Neuronal stem cell (in vitro differentiated cells): ENCODE results near the gene PAFAH2.

ENCODE experiments used
- DNase-seq: peaks from one replicate; pipeline ENCODE4 v3.0.0-alpha.2; 2013; ENCODE audit warnings: low spot score
- H2AFZ ChIP-seq: one replicate; pipeline ENCODE4 v1.6.1; 2013; ENCODE audit warnings: mild to moderate bottlenecking, low read length, inconsistent platforms
- H2AK5ac ChIP-seq: 2 replicates; pipeline ENCODE4 v1.6.1; 2013; ENCODE audit warnings: low read depth, mild to moderate bottlenecking, inconsistent platforms, low read length, moderate library complexity, mixed read lengths
- H2BK120ac ChIP-seq: 2 replicates; pipeline ENCODE4 v1.6.1; 2013; ENCODE audit warnings: low read depth, mild to moderate bottlenecking, inconsistent platforms, low read length, moderate library complexity, mixed read lengths
- H2BK12ac ChIP-seq: one replicate; pipeline ENCODE4 v1.6.1; 2013; ENCODE audit warnings: low read length, inconsistent platforms
- H2BK15ac ChIP-seq: 2 replicates; pipeline ENCODE4 v1.6.1; 2013; ENCODE audit warnings: mild to moderate bottlenecking, low read length, inconsistent platforms, mixed read lengths
- H2BK5ac ChIP-seq: one replicate; pipeline ENCODE4 v1.6.1; 2013; ENCODE audit warnings: inconsistent platforms, mild to moderate bottlenecking, low read length, moderate library complexity
- H3K14ac ChIP-seq: one replicate; pipeline ENCODE4 v1.6.1; 2013; ENCODE audit warnings: low read length, inconsistent platforms
- H3K18ac ChIP-seq: 2 replicates; pipeline ENCODE4 v1.6.1; 2013; ENCODE audit warnings: low read length, inconsistent platforms
- H3K23ac ChIP-seq: 2 replicates; pipeline ENCODE4 v1.6.1; 2013; ENCODE audit warnings: low read depth, mild to moderate bottlenecking, mixed read lengths, low read length, inconsistent platforms; ENCODE audit not compliant: poor library complexity
- H3K27ac ChIP-seq: replicated peaks from 3 replicates; pipeline ENCODE4 v1.5.1; 2013; ENCODE audit warnings: low read length, inconsistent platforms
- H3K27me3 ChIP-seq, 3 experiments: 2 replicates each; pipeline ENCODE4 v1.6.1; 2013; ENCODE audit warnings: low read length in 3 of 3, mild to moderate bottlenecking in 2 of 3, inconsistent platforms in 1 of 3, low read depth in 1 of 3, mixed read lengths in 1 of 3, moderate library complexity in 1 of 3; ENCODE audit not compliant: control insufficient read depth in 3 of 3, insufficient read depth in 3 of 3
- H3K36me3 ChIP-seq, 2 donors: replicated peaks in 1 of 2; 2 replicates each; pipeline ENCODE4 v1.6.1; 2013; ENCODE audit warnings: low read length in 2 of 2; ENCODE audit not compliant: control insufficient read depth in 2 of 2, insufficient read depth in 2 of 2
- H3K4ac ChIP-seq: 2 replicates; pipeline ENCODE4 v1.6.1; 2013; ENCODE audit warnings: inconsistent platforms, mild to moderate bottlenecking, low read length, moderate library complexity
- H3K4me1 ChIP-seq, 2 donors: 1 replicate in 1 of 2; 2 replicates in 1 of 2; pipeline ENCODE4 v1.6.1; 2013; ENCODE audit warnings: low read length in 2 of 2, low read depth in 1 of 2; ENCODE audit not compliant: control insufficient read depth in 2 of 2, insufficient read depth in 1 of 2
- H3K4me2 ChIP-seq: one replicate; pipeline ENCODE4 v1.6.1; 2013; ENCODE audit warnings: mild to moderate bottlenecking, low read length, inconsistent platforms; ENCODE audit not compliant: insufficient read depth, poor library complexity, severe bottlenecking
- H3K4me3 ChIP-seq, 2 donors: 2 replicates each; pipeline ENCODE4 v1.5.1; 2013; ENCODE audit warnings: low read length in 2 of 2, mild to moderate bottlenecking in 2 of 2, inconsistent platforms in 1 of 2, moderate library complexity in 1 of 2
- H3K79me1 ChIP-seq: one replicate; pipeline ENCODE4 v1.6.1; 2013; ENCODE audit warnings: low read depth, mild to moderate bottlenecking, inconsistent platforms, low read length, moderate library complexity
- H3K9ac ChIP-seq: one replicate; pipeline ENCODE4 v1.6.1; 2013; ENCODE audit warnings: mild to moderate bottlenecking, low read depth, low read length, inconsistent platforms; ENCODE audit not compliant: poor library complexity
- H3K9me3 ChIP-seq, 2 donors: replicated peaks in 1 of 2; 2 replicates each; pipeline versions ENCODE3 to v1.6.1; 2013; ENCODE audit warnings: low read length in 2 of 2, mild to moderate bottlenecking in 2 of 2, inconsistent platforms in 1 of 2, low read depth in 1 of 2, mixed read lengths in 1 of 2, moderate library complexity in 1 of 2; ENCODE audit not compliant: control insufficient read depth in 2 of 2, insufficient read depth in 1 of 2
- H4K8ac ChIP-seq: one replicate; pipeline ENCODE4 v1.6.1; 2013; ENCODE audit warnings: low read depth, mild to moderate bottlenecking, inconsistent platforms, low read length, moderate library complexity
- H4K91ac ChIP-seq: one replicate; pipeline ENCODE4 v1.6.1; 2013; ENCODE audit warnings: low read length, low read depth, mild to moderate bottlenecking, inconsistent platforms; ENCODE audit not compliant: poor library complexity
- WGBS, 2 donors: extraction: QIAGEN DNeasy Blood & Tissue Kit; methylation state at CpG; one replicate each; pipeline ENCODE4 v1.1.7; 2013; ENCODE audit warnings: missing lambda C conversion rate in 2 of 2, mixed read lengths in 1 of 2; ENCODE audit not compliant: insufficient read length in 2 of 2, insufficient replicate concordance in 1 of 2; ENCODE audit errors: extremely low coverage in 2 of 2; 5-methylcytosine and 5-hydroxymethylcytosine counted together

Gene PAFAH2

DNA sequence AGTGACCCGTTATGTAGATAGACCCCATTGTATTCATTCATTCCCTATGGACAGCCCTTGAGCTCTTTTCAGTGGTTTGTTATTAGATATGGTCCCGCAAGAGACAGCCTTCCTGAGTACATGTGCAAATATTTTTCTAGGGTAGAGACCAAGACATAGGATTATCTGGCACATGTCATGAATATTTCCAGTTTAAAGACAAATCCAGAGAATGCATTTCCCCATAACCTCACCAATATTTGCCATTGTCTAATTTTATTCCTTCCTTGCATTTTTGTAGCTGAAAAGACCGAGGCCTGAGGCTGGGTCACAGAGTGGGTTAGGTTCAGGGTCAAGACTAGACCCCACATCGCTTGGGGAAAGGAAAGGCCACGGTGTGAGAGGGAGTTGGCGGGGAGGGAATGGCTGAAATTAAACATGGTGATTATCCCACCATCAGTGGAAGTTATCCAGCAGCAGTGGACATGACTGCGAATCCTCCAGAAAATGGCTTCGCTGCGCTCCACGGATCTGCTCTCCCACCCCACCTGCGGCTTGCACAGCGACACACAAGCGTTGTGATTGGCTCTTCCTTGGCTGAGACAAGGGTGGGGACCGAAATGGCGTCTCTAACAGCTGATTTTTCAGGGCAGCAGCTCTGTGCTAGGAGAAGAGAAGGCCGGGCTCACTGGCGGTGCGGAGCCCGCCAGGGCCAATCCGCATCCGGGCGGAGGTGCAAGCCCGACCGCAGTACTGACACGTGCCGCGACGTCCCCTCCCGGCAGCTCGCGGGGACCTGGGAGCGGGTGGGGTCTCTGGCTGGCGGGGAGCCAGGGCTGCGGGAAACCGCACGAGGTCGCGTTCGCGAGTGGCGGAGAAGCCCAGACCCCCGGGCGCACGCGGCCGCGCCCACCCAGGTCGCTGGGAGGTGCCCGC is 75.5 kb downstream of the PAFAH2 start:
- Histone ChIP-seq H3K23ac (peak overlapping the region; percentile 75), H2AFZ (peak overlapping the region; percentile 30), H2BK12ac (no peak overlapping the region), H2BK15ac (peak overlapping the region; percentile 70), H4K8ac (no peak overlapping the region), H3K9me3 (no peaks in the 10 kb centered on the region), H3K4me2 (peak overlapping the region; percentile 100), H3K79me1 (no peaks in the 10 kb centered on the region), H3K4me1 (peaks cover 16 to 31% of the 10 kb centered on the region in 2 donors), H3K18ac (peak overlapping the region; percentile 90), H4K91ac (no peak overlapping the region), H3K4ac (no peak overlapping the region), H3K27me3 (peaks cover 0 to 15% (median 0%) of the 10 kb centered on the region in 3 experiments), H2AK5ac (no peak overlapping the region), H3K14ac (peak overlapping the region; percentile 96), H3K4me3 (peak overlapping the region in 1 of 2 donors; percentile 79), H3K36me3 (no peaks in the 10 kb centered on the region), H3K27ac (no peak overlapping the region), H2BK120ac (peak overlapping the region; percentile 75), H2BK5ac (no peak overlapping the region), H3K9ac (peak overlapping the region; percentile 83)
- DNase-seq: peak; percentile 36
- no CpG with 5 or more reads among the region's 49 CpGs for WGBS, 2 donors

GRCh38 chr1:25918615-25919014 is 79.2 kb downstream of the PAFAH2 start:
- Histone ChIP-seq H2BK120ac (no peak overlapping the region), H4K8ac (no peak overlapping the region), H3K36me3 (no peaks in the 10 kb centered on the region), H3K14ac (no peak overlapping the region), H3K18ac (no peak overlapping the region), H3K4me2 (no peak overlapping the region), H2AFZ (peak overlapping the region; percentile 83), H4K91ac (no peak overlapping the region), H3K79me1 (no peaks in the 10 kb centered on the region), H2AK5ac (no peak overlapping the region), H3K9ac (no peak overlapping the region), H3K4me1 (peaks cover 9 to 20% of the 10 kb centered on the region in 2 donors), H3K23ac (no peak overlapping the region), H3K27me3 (peaks cover 0 to 12% (median 0%) of the 10 kb centered on the region in 3 experiments), H2BK5ac (no peak overlapping the region), H3K27ac (no peak overlapping the region), H2BK15ac (no peak overlapping the region), H3K4ac (no peak overlapping the region), H3K4me3 (no peak overlapping the region), H2BK12ac (no peak overlapping the region), H3K9me3 (no peaks in the 10 kb centered on the region)
- WGBS, 2 donors: no CpG with 5 or more reads among the region's 11 CpGs
- no peak for DNase-seq

- Histone ChIP-seq H3K27ac (no peak overlapping the region), H3K9ac (no peak overlapping the region), H2BK5ac (no peak overlapping the region), H4K8ac (no peak overlapping the region), H2BK120ac (no peak overlapping the region), H2BK12ac (no peak overlapping the region), H3K18ac (no peak overlapping the region), H3K23ac (no peak overlapping the region), H3K79me1 (no peaks in the 10 kb centered on the region), H3K9me3 (no peaks in the 10 kb centered on the region), H3K4me3 (no peak overlapping the region), H2AK5ac (no peak overlapping the region), H3K27me3 (peaks cover 0 to 8% (median 0%) of the 10 kb centered on the region in 3 experiments), H3K4me1 (peaks cover 7 to 18% of the 10 kb centered on the region in 2 donors), H3K4me2 (no peak overlapping the region), H2AFZ (peak overlapping the region; percentile 83), H4K91ac (no peak overlapping the region), H3K36me3 (no peaks in the 10 kb centered on the region), H3K4ac (no peak overlapping the region), H3K14ac (no peak overlapping the region), H2BK15ac (no peak overlapping the region)
- WGBS, 2 donors: no CpG with 5 or more reads among the region's 5 CpGs
- DNase-seq: no peak
These were observed 79.9 kb downstream of the PAFAH2 start for GRCh38 chr1:25917996-25918395.

DNA sequence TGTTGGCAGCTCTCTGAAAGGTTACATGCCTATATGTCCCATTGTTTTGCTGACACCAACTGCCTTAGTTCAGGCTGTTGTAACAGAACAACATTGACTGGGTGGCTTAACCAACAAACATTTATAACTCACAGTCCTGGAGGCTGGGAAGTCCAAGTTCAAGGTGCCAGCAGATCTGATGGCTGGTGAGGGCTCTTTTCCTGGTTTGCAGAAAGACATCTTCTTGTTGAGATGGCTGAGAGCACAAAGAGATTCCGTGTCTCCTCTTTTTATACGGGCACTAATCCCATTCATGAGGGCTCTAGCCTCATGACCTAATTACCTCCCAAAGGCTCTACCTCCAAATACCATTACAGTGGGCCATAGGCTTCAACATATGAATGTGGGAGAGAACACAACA is 81.4 kb downstream of the PAFAH2 start:
- Histone ChIP-seq H3K4me3 (no peak overlapping the region), H2BK12ac (no peak overlapping the region), H3K9me3 (no peaks in the 10 kb centered on the region), H3K4me2 (no peak overlapping the region), H3K23ac (no peak overlapping the region), H3K36me3 (no peaks in the 10 kb centered on the region), H3K18ac (no peak overlapping the region), H4K8ac (no peak overlapping the region), H2AFZ (no peak overlapping the region), H2AK5ac (no peak overlapping the region), H2BK120ac (no peak overlapping the region), H3K14ac (no peak overlapping the region), H3K9ac (no peak overlapping the region), H3K4ac (no peak overlapping the region), H2BK5ac (no peak overlapping the region), H3K79me1 (no peaks in the 10 kb centered on the region), H2BK15ac (no peak overlapping the region), H3K27ac (no peak overlapping the region), H3K4me1 (peaks cover 5 to 13% of the 10 kb centered on the region in 2 donors), H3K27me3 (no peaks in the 10 kb centered on the region), H4K91ac (no peak overlapping the region)
- WGBS, 2 donors: no CpG with 5 or more reads among the region's 2 CpGs
- DNase-seq: no peak
